HG02798 (cell line): Measurements from ENCODE around the gene CFAP46.
"Not testable (repeated sequence)": the region's sequence is repeated elsewhere in the genome, so short reads cannot be mapped to it uniquely, and the experiment has no call there.

ENCODE experiments used
- ATAC-seq: cut with Tn5 transposase; IDR thresholded peaks from one replicate; pipeline ENCODE4 v1.9.1; 2021; ENCODE audit warnings: mild to moderate bottlenecking; ENCODE audit not compliant: unreplicated experiment, poor library complexity

The CFAP46 gene

DNA sequence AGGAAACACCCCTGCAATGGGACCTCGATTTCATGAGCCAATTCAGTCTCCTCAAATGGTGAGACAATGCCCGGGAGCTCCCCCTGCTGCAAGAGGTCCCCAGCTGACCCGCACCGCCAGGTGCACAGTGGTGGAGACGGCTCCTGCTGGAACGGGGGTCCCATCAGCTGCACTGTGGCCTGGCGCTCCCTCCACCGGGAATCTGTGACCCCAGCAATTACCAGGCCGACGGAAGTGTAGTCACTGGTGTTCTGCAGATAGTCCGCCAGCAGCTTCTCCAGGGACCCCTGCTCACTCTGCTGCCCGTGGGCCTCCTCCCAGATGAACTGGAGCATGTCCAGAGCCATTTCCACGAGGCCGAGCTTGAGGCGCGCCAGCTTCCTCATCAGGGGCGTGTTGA is 91.5 kb downstream of the CFAP46 start:
- ATAC-seq, result no peak

DNA sequence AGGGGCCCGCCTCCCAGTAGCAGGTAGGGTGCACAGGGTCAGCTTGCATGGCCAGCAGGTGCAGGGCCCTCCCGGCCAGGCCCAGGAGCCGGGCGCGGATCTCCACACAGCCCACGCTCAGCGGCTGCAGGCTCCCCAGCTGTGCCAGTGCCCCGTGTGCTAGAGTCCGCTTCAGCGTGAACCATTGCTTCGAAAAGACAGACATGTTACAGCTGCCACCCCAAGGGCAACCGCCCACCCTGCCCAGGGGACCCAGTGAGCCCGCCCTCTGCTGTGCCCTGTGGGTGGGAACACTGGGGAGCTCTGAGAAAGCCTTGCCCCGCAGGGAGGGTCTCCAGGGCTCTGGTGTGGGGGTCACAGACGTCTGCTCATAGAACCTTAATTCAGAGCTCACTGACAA is 92.1 kb downstream of the CFAP46 start:
- no peak for ATAC-seq

DNA sequence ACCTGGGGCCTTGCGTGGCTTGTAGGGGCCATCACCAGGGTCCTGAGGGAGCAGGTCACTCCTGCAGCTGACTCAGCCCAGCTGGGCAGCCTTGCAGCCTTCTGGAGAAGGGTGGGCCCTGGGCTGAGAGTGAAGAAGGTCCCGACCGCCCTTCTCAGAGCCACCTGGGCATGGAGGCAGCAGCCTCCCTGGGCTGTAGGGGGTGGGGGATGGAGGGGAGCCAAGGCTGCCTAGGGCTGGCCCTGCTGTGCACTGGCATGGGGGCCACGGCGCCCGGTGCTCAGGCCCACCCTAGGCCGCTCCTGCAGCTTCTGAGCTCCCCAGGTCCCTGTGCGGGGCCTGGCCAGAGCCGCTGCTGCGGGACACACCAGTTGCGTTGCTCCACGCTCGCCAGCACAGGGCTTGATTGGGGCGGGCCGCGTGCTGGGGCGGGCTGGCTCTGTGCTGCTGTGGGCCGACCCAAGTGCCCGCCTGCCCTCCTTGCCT is 92.8 kb downstream of the CFAP46 start:
- ATAC-seq, result no peak

DNA sequence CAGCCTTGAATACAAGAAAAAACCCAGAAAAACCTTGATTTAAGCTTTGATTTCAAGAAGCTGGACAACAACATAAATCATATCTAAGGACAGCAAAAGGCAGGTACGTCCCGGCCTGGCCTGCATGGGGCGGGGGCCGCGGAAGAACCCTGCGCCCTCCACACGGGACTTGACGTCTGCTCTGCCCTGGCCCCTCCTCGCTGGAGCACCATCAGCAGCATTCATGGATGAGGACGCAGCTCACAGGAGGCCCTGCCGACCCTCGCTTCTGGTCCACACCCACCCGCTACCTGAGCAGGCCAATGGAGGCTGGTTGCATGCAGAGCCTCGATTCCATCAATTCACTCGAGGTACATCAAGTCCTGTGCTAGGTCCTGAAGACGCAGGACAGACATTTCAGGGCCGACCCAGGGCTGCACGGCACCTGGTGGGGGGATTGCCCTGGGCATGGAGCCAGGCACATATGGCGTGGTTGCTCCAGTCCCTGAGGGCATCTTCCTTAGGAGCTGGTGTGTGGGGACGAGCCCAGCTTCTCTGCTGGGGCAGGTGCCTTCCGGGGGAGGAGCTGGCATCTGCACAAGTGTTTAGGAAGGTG is 93.3 kb downstream of the CFAP46 start:
- ATAC-seq, result no peak

DNA sequence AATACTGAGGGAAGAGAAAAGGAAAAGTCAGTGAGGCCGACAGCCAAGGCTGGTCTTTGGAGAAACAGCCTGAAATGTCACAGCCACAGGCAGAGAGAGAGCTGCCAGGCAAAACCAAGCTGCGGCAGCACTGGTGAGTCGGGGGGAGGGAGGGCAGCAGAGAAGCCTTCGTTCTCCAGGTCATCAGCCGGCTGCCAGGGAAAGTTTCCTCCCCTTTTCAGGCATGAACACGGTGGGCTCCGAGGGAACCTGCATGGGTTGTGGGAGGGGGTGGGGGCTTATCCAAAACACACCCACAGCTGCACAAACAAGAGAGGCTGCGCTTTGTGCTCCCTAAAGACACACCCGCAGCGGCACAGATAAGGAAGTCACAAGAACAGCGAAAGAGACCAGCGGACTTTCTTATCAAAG is 94.1 kb downstream of the CFAP46 start:
- ATAC-seq, result no peak

DNA sequence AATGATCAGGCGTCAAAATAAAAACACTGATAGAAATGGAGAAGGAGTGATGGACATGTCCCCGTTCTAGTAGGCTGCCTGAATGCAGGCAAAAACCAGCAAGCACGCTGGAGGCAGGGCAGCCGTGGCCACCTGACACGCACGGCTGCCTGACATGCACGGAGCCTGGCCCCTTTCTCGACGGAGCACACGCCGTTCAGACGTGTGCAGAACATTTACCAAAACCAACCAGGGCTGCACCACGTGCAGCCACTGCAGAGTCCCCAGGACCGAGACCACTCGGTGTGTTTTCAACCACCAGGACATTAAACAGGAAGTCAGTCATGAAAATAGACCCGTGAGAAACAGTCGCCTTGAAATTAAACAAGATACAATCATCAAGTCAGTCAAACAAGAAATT is 94.5 kb downstream of the CFAP46 start:
- no peak for ATAC-seq

DNA sequence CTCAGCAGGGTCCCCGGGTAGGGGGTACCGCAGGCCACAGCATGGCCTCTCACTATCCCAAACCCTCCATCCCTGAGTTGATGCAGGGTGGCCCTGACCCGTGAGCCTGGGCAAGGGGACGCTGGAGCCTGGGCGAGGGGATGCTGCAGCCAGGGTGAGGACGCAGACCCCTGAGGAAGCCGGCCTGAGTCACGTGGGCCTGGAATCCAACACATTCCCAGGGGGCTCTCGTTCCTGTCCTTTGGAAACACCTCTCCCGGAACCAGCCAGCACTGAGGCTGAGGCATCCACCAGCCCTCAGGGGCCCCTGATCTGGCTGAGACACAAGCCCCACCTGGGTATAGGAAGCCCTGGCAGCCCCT is 95.0 kb downstream of the CFAP46 start:
- no peak for ATAC-seq

DNA sequence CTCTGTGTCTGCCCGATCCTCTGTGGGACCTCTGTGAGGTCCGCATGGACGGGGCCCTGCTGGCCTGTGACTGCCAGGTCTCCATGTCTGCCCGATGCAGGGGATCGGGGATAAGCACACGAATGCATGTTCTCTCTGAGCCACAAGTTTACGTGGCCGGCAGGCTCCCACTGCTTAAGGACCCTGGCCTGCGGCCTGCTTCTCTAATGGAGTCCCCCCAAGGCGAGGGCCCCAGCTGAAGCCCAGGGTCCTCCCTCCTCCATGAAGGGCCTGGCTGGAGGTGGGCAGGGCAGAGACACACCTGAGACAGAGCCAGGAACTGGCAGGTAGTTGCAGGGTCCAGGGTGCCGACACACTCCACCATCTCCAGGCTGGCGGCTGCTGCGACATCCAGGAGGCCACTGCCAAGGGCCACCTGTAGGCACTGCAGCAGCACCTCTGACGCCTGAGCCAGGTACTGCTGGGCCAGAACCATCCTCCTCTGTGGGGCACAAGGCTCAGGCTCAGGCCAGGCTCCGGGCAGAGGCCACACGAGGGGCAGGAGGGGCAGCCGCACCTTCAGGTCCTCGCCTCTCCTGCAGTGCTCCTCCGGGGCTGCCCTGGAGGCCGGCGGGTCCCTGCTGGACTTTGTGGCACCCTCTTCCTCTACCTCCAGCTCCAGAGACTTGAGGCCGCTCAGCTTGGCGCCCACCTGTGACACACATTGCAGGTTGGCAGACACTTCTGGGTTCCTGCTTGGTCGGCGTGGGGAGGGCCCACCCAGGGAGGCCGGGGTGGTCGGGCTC is 95.5 kb downstream of the CFAP46 start:
- ATAC-seq, result no peak

DNA sequence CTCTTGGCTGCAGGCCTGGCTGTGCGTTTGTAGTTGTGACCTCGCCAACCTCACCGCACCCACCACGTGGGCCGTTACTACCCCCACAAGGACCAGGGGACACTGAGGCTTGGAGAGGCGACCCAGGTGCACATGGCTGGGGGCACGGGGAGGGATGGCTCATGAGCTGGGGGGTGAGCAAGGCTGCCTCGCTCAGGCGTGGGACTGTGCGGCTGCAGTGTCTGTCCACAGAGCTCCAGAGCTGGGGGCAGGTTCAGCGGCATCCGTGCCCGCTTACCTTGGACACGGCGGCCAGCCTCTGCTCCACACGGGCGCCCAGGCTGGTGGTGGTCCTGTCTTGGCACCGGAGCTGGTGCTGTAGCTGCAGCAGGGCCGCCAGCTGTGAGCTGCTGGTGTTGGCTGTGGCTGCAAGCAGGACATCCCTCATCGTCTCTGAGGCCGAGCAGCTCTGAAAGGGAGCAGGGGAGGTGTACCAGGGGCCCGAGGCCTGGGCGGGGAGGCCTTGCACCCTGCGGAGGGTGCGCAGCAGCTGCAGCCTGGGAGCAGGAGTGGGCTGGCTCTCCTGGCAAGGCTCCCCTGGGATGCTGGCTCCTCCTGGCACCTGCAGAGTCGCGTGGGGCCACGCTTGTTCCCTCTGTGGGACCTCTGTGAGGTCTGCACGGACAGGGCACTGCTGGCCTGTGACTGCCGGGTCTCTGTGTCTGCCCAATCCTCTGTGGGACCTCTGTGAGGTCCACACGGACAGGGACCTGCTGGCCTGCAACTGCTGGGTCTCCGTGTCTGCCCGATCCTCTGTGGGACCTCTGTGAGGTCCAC is 96.4 kb downstream of the CFAP46 start:
- no peak for ATAC-seq

DNA sequence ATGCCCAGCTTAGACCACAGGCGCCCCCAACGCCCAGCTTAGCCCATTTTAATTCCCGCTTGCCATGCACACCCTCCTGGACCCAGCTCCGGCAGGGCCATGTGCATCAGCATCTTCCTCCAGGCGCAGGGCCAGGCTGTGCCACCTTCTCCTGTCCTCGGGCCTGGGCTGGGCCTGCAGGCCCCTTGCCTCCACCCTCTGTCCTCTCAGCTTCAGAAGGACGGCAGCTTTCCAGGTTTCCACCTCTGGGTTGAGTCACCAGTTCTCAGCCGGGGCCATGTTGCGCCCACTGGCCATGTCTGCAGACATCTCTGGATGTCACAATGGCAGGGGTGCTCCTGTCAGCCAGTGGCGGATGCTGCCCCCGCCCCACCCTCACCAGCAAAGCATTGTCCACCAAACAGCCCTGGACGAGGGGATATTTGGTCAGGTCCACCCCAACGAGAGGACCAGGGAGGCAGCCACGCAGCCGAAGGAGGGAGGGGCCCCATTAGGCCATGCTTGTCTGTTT is 97.3 kb downstream of the CFAP46 start:
- ATAC-seq, result no peak

DNA sequence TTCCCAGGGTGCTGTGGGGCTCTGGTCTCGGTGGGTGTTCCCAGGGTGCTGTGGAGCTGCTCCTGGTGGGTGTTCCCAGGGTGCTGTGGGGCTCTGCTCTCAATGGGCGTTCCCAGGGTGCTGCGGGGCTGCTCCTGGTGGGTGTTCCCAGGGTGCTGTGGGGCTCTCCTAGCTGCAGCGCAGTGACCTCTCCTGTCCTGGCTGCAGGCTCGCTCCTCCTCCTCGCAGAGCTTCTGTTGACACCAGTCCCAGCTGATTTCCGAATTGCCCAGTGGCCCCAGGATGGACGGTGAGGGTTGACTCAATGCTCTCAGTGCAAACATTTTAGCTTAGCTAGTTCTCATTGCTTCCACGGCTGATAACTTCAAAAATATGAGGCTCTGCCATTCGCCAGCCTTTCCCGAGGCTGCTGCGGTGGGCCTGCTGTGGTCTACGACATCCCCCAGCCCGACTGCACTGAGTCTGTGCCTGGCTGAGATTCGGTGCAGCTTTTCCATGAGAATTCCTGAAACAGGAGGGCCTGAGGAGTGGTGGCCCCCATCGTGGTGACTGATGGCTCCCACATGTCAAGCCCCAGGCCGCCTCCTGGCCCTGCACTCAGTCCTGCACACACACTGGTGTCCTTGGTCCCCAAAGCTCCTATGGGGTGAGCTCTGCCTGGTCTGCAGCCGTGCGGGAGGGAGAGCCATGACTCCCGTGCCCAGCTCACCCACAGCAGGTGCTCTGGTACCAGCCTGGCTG is 98.1 kb downstream of the CFAP46 start:
- no peak for ATAC-seq

DNA sequence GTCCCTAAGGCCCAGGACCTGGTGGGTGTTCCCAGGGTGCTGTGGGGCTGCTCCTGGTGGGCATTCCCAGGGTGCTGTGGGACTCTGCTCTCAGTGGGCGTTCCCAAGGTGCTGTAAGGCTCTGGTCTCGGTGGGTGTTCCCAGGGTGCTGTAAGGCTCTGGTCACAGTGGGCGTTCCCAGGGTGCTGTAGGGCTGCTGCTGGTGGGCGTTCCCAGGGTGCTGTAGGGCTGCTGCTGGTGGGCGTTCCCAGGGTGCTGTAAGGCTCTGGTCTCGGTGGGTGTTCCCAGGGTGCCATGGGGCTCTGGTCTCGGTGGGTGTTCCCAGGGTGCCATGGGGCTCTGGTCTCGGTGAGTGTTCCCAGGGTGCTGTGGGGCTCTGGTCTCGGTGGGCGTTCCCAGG is 99.1 kb downstream of the CFAP46 start:
- not testable (repeated sequence) for ATAC-seq

DNA sequence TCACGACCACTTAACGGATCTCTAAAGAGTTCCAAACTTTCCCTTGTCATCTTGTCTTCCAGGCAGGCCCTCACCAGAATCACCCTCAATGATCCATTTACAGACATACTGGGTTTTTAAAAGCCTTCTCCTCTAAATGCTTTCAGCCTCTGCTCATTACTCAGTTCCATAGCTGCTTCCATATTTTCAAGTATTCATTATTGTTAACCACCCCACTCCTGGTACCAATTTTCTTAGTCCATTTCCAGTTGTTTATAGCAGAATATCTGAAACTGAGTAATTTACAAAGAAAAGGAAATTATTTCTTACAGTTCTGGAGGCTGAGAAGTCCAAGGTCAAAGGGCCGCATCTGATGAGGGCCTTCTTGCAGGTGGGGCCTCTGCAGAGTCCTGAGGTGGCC is 100.0 kb downstream of the CFAP46 start:
- no peak for ATAC-seq

DNA sequence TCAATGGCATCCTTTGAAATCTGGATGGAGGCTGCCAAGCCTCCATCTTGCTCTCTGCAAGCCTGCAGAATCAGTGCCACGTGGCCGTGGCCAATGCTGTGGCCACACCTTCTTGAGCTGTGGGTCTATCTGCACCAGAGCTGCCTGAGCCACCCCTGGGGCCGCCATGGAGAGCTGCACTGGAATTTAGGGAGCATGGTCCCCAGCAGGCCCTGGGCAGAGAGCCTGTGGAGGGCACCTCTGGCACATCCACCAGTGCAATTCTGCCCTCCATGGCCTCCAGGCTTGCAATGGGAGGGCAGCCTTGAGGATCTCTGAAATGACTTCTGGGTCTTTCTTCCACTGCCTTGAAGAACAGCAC is 100.8 kb downstream of the CFAP46 start:
- ATAC-seq, result no peak

DNA sequence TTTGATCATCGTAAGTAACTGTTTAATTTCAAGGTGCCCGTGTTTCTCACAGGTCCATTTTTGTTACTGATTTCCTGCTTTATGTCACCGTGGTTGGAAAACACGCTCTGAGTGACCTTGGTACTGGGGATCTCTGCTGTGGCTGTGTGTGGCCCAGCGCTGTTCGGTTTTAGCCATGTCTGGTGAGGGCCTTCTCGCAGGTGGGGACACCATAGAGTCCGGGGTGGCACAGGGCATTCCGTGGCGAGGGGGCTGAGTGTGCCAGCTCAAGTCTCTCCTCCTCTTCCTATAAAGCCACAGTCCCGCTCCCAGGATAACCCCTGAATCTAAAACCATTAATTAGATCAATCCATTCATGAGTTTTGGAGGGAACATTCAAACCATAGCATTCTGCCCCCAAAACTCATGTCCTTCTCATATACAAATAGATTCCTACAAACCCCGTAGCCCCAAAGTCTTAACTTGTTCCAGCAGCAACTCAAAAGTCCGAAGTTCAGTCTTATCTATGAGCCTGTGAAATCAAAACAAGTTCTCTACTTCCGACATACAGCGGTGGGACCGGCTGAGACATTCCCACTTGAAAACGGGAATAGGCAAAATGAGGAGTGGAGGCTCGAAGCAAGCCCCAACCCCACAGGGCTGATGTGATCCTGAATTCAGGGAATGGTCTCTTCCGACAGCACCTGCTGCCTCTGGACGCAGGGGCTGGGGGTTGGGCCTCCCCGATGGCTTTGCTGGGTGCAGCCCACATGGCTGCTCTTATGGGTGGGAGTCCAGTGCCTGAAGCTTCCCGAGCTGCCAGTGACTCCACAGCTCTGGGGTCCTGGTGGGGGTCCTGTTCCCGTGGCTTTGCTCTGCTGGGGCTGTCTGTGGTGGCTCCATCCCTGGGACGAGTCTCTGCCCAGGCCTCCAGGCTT is 101.4 kb downstream of the CFAP46 start:
- no peak for ATAC-seq

DNA sequence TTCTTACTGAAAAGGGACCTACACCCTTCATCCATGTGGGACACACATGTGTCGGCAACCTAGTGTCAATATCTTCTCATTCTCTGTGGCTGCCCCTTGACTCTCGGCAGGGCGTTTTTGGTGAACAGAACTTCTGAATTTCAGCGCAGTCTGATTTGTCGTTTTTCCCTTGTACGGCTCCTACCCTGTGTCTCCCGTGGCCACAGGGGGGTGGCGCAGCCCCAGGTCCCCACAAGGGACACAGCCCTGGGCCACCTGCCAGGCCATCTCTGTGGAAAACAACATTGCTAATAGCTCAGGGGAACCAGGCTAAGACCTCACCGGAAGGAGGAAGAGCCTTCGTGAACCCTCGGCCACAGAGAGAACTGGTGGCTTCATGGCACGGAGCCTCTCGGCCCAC is 103.3 kb downstream of the CFAP46 start:
- ATAC-seq, result no peak

DNA sequence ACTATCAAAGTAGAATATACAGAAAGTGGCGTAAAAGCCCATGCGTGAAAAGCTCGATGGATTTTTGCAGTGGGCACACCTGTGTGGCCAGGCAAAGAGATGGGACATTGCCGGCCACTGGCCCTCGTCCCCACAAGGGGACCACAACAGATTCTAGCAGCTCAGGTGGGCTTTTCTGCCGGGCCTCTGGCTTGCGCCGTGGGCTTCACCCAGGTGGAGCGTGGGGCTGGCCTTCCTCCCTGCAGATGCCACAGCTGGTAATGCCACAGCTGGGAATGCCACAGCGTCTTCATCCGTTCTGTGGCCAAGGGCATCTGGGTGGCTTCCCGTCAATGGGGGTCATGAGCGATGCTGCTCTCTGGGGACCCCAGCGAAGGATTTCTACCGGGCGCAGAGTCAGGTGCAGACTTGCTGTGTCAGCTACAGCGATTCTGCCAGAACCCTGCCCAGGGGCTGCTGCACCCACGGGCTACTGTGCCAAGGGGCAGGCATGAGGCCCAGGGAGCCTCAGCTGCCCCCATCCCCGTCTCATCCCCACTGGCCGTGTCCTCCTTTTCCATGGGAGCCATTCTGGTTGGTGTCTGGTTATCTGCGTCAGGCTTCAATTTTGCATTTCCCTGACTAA is 103.9 kb downstream of the CFAP46 start:
- no peak for ATAC-seq

DNA sequence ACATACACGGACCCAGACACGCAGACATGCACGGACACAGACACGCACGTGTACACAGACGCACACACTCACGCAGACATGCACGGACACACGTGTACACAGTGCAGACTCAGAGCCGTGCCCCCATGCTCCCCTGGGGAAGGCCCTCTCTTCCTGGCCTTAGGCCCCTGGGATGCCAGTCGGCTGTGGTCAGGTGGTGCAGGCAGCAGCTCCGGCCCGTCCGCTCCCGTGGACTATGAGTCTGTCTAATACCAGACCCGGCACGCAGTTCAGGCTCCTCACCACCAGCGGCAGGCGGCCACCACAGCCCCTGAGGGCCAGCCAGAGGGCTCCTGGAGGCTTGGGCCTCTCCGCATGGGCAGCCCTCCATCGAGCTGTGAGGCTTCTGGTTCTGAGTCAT is 104.5 kb downstream of the CFAP46 start:
- ATAC-seq, result no peak
